ENCODE measurements around the gene ZNF695.

DNA sequence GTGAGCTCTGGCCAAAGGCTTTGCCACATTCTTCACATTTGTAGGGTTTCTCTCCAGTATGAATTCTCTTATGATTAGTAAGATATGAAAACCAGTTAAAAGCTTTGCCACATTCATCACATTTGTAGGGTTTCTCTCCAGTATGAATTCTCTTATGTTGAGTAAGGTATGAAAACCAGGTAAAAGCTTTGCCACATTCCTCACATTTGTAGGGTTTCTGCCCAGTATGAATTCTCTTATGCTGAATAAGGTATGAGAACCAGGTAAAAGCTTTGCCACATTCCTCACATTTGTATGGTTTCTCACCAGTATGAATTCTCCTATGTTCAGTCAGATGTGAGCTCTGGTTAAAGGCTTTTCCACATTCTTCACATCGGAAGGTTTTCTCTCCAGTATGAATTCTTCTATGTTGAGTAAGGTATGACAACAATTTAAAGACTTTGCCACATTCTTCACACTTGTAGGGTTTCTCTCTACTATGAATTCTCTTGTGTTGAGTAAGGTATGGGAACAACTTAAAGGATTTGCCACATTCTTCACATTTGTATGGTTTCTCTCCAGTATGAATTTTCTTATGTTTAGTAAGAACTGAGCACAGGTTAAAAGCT is 20.7 kb downstream of the ZNF695 start:
- TF ChIP-seq POLR2A (IDR thresholded peaks at IDR 0.05; ENCODE audit: low read depth, low read length) (no peak), POLR2AphosphoS5 (IDR thresholded peaks at IDR 0.05; ENCODE audit: low read depth, low read length) (no peak), SPI1 (IDR thresholded peaks at IDR 0.05; ENCODE audit: low read depth, low read length) (no peak)

All from GM12891 (cell line).